ENCODE results near the gene CCDC154. TPM values are rescaled to one million over a fixed set of nuclear protein-coding genes. Genes with fewer than 3 reads are reported as not detected.

The CCDC154 gene
- total and polyA plus RNA-seq, 2 of the 4 experiments (the other 2 are of a cell fraction) = 0.09 TPM; not detected in 1

DNA sequence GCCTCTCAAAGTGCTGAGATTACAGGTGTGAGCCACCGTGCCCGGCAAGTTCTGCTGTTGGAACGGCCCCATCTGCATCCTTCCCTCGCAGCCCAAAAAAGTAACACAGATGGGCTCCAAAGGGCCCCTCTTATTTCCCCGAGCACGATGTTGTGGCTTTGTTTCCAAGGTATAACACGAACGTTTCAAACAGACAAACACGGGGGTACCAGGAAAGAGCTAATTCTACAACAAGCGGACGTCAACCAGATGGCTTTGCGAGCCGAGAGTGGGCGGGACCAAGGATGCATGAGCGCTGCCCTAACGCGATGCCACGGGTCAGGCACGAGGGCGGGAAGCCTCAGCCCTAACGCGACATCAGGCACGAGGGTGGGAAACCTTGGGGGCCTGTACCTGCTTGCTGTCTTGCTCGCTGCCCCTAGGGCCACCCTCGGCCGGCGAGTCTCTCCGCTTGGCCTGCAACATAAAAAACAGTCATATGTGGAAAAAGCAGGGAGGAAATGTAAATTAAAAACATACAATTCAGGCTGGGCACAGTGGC lies 54.0 kb downstream of the CCDC154 start:
- H3K4me2 ChIP-seq (ENCODE audit: low read depth, low read length) = no peak overlapping the region
- H3K9me3 ChIP-seq (ENCODE audit: control insufficient read depth, insufficient read depth, low read length) = no peaks in the 10 kb centered on the region
- BruUV-seq (replicated peaks) = no TSS peak
- no peak overlapping the region for H3K18ac ChIP-seq (ENCODE audit: low read depth, low read length)
- H2AK9ac ChIP-seq (replicated peaks; ENCODE audit: low read depth, low read length, poor library complexity) = no peak overlapping the region
- H4K91ac ChIP-seq (ENCODE audit: insufficient read depth, low read depth, low read length) = no peak overlapping the region
- no peak overlapping the region for H2BK5ac ChIP-seq (ENCODE audit: low read depth, low read length, poor library complexity, severe bottlenecking)
- ChIA-PET POLR2A (ENCODE audit: unreplicated experiment) (no interaction called here), CTCF (no interaction called here)
- H4K5ac ChIP-seq (ENCODE audit: low read depth, low read length) = no peak overlapping the region
- H3K27me3 ChIP-seq (ENCODE audit: control insufficient read depth, insufficient read depth, low read length) = no peaks in the 10 kb centered on the region
- H2AK5ac ChIP-seq (ENCODE audit: low read depth, low read length) = no peak overlapping the region
- H3K4ac ChIP-seq (ENCODE audit: low read depth, low read length) = no peak overlapping the region
- H2AFZ ChIP-seq (replicated peaks; ENCODE audit: low read length, poor library complexity) = peak overlapping the region; percentile 67
- no peak overlapping the region for H2BK20ac ChIP-seq (ENCODE audit: low read depth, low read length)
- ATAC-seq (ENCODE audit: low read depth) (no peak), DNase-seq (no peak)
- H3K14ac ChIP-seq (replicated peaks; ENCODE audit: low read depth, low read length) = no peak overlapping the region
- no peak overlapping the region for H2BK120ac ChIP-seq (ENCODE audit: low read depth, low read length)
- no peaks in the 10 kb centered on the region for H4K20me1 ChIP-seq (ENCODE audit: insufficient read depth, low read length)
- 94% methylated on average over 10 of the region's 28 CpGs; no CpG with 5 or more reads in 1 of the 2 experiments for WGBS, 2 experiments (ENCODE audit: extremely low coverage in 2 of 2, insufficient read length in 1 of 2)
- H2BK15ac ChIP-seq (ENCODE audit: low read depth, low read length) = no peak overlapping the region
- in situ Hi-C loops (cut with MboI; ENCODE audit: low sequenced_read_pairs) (no loop called here), dilution Hi-C loops (cut with HindIII; ENCODE audit: low sequenced_read_pairs, unreplicated experiment) (no loop called here), intact Hi-C loops (cut with micrococcal nuclease) (no loop called here)
- H3K4me1 ChIP-seq (ENCODE audit: control insufficient read depth, insufficient read depth, low read length) = no peaks in the 10 kb centered on the region
- no peak overlapping the region for H3K4me3 ChIP-seq (ENCODE audit: insufficient read depth, low read depth, low read length)
- no peak overlapping the region for H3K56ac ChIP-seq (ENCODE audit: extremely low read depth, insufficient read depth, low read length)
- H4K8ac ChIP-seq (ENCODE audit: low read depth in 2 of 2, low read length in 2 of 2) = no peak overlapping the region
- H3K36me3 ChIP-seq (ENCODE audit: control insufficient read depth, insufficient read depth, low read length) = peaks cover 38% of the 10 kb centered on the region
- no peak overlapping the region for H3K27ac ChIP-seq (ENCODE audit: insufficient read depth, low read length)
- TF ChIP-seq CEBPB (IDR thresholded peaks at IDR 0.05; ENCODE audit: low read depth, low read length) = no peak
- TF ChIP-seq FOS (IDR thresholded peaks at IDR 0.05; ENCODE audit: low read depth, low read length) = no peak
- TF ChIP-seq, protein P1, sequence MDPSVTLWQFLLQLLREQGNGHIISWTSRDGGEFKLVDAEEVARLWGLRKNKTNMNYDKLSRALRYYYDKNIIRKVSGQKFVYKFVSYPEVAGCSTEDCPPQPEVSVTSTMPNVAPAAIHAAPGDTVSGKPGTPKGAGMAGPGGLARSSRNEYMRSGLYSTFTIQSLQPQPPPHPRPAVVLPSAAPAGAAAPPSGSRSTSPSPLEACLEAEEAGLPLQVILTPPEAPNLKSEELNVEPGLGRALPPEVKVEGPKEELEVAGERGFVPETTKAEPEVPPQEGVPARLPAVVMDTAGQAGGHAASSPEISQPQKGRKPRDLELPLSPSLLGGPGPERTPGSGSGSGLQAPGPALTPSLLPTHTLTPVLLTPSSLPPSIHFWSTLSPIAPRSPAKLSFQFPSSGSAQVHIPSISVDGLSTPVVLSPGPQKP (IDR thresholded peaks at IDR 0.05; ENCODE audit: borderline replicate concordance, low read depth, low read length) = no peak
- no peak overlapping the region for H3K23ac ChIP-seq (ENCODE audit: low read depth, low read length)
- H3K79me1 ChIP-seq (ENCODE audit: low read depth in 1 of 2, low read length in 2 of 2) = no peaks in the 10 kb centered on the region; a peak in 1 of 4 replicates
- H3K9ac ChIP-seq (ENCODE audit: low read depth, low read length) = no peak overlapping the region
- 0 out of 2 replicates have a peak, but pooled peaks cover 2% of the 10 kb centered on the region for H3K9me1 ChIP-seq (ENCODE audit: insufficient read depth, low read length)

All from IMR-90 (cell line).